Hindlimb muscle (tissue), 1 donor: ENCODE measurements around the gene IL4I1. TPM values are rescaled to one million over a fixed set of nuclear protein-coding genes. Genes with fewer than 3 reads are reported as not detected.

Experiments
- DNase-seq: peaks from one replicate; pipeline ENCODE4 v3.0.0-alpha.2; 2013
- polyA plus RNA-seq: library from polyadenylated mRNA; unstranded; fragments of 120-200 nt; gene quantifications from one replicate; pipeline ENCODE4 v1.2.1, GENCODE V29; 2013; ENCODE audit not compliant: insufficient read length

IL4I1 gene
- polyA plus RNA-seq, 1 donor: 1.8 TPM

GRCh38 chr19:49894879-49895565, 1.7 kb downstream of the IL4I1 start:
- DNase-seq: no peak

- DNase-seq: no peak
Observed at GRCh38 chr19:49894011-49894664, 2.5 kb downstream of the IL4I1 start.

GRCh38 chr19:49892716-49893115, 4.0 kb downstream of the IL4I1 start:
- DNase-seq: no peak

GRCh38 chr19:49891393-49891792, 5.3 kb downstream of the IL4I1 start:
- no peak for DNase-seq

- DNase-seq: no peak
Observed at GRCh38 chr19:49890349-49891311, 6.1 kb downstream of the IL4I1 start.

- DNase-seq: peak; percentile 83
Observed at GRCh38 chr19:49889687-49890348, 6.9 kb downstream of the IL4I1 start.

GRCh38 chr19:49889038-49889686, 7.5 kb downstream of the IL4I1 start:
- no peak for DNase-seq

- no peak for DNase-seq
Observed at GRCh38 chr19:49888510-49888824, 8.2 kb downstream of the IL4I1 start.

- DNase-seq: no peak
Observed at GRCh38 chr19:49887665-49888509, 8.8 kb downstream of the IL4I1 start.

GRCh38 chr19:49887037-49887664, 9.5 kb downstream of the IL4I1 start:
- no peak for DNase-seq

GRCh38 chr19:49884760-49885159, 11.9 kb downstream of the IL4I1 start:
- DNase-seq: no peak

GRCh38 chr19:49884109-49884508, 12.6 kb downstream of the IL4I1 start:
- no peak for DNase-seq

GRCh38 chr19:49883094-49883493, 13.6 kb downstream of the IL4I1 start:
- DNase-seq: no peak

- DNase-seq: no peak
Observed at GRCh38 chr19:49882643-49883042, 14.0 kb downstream of the IL4I1 start.

GRCh38 chr19:49881672-49882394, 14.9 kb downstream of the IL4I1 start:
- DNase-seq: no peak

- DNase-seq: no peak
Observed at GRCh38 chr19:49881186-49881585, 15.5 kb downstream of the IL4I1 start.

GRCh38 chr19:49880162-49880869, 16.4 kb downstream of the IL4I1 start:
- DNase-seq: no peak

- DNase-seq: no peak
Observed at GRCh38 chr19:49879243-49879963, 17.3 kb downstream of the IL4I1 start.

GRCh38 chr19:49878744-49879070, 18.0 kb downstream of the IL4I1 start:
- no peak for DNase-seq
